HG03039 (cell line): ENCODE measurements around the gene SEZ6.

Source experiments
- ATAC-seq: cut with Tn5 transposase; IDR thresholded peaks from one replicate; pipeline ENCODE4 v1.9.1; 2021; ENCODE audit warnings: mild to moderate bottlenecking, moderate library complexity; ENCODE audit not compliant: unreplicated experiment

SEZ6 gene

GRCh38 chr17:28978356-28978964, 27.4 kb downstream of the SEZ6 start:
- ATAC-seq = no peak

GRCh38 chr17:28977659-28978355, 28.0 kb downstream of the SEZ6 start:
- ATAC-seq = no peak

GRCh38 chr17:28975646-28976045, 30.2 kb downstream of the SEZ6 start:
- no peak for ATAC-seq

DNA sequence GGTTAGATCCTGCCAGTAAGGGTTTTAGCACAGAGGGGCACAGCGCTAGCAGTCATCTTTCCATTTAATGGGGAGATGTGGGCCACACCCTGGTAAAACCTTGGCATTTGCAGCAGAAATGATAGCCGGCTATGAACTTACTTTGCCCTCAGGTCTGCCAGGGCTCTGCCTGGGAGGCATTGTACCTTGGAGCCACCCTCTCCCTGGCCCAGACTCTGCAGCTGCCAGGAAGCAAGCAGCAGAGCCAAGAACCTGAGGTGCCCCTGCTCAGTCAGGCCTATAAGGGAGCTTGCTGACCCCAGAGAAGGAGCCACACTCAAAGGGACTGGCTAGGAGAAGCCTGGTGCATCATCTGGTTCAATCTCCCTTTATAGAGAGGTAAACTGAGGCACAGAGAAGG, 30.8 kb downstream of the SEZ6 start:
- no peak for ATAC-seq

GRCh38 chr17:28974451-28974850, 31.4 kb downstream of the SEZ6 start:
- no peak for ATAC-seq

- ATAC-seq = no peak
Measured at GRCh38 chr17:28973425-28973824, 32.4 kb downstream of the SEZ6 start.

DNA sequence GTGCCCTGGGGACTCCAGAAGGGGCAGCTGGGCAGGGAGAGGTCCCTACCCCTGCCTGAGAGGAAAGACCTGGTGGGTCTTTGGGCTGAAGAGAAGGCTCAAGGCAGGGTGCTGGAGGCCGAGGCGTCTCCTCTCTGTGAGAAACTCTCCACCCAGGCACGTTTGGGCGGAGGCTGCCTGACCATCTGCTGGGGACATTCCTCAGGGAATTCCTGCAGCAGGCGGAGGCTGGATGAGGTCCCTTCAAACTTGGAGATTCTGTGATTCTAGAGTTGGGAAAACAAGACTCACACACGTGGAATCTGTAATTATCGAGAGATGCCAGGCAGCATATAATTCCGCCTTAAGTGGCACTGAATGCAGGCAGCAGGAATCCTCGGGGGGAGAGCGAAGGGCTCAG, 33.4 kb downstream of the SEZ6 start:
- ATAC-seq = no peak

DNA sequence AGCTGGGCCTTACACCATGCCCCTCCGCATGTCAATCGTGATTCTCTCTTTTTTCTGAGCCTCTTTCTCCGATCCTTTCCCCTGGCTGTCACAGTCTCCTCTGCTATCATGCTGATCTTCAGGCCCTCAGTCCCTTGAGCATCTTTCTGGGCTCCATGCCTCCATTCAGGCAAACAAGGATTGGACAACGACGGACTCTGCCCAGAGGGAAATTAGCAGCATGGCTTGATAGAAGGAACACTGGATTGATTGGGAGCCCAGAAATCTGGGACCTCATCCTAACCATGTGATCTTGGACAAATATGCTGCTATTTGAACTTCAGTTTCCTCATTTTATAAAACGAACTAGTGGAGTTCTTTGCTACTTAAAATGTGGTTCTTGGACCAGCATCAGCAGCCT, 35.0 kb downstream of the SEZ6 start:
- no peak for ATAC-seq

DNA sequence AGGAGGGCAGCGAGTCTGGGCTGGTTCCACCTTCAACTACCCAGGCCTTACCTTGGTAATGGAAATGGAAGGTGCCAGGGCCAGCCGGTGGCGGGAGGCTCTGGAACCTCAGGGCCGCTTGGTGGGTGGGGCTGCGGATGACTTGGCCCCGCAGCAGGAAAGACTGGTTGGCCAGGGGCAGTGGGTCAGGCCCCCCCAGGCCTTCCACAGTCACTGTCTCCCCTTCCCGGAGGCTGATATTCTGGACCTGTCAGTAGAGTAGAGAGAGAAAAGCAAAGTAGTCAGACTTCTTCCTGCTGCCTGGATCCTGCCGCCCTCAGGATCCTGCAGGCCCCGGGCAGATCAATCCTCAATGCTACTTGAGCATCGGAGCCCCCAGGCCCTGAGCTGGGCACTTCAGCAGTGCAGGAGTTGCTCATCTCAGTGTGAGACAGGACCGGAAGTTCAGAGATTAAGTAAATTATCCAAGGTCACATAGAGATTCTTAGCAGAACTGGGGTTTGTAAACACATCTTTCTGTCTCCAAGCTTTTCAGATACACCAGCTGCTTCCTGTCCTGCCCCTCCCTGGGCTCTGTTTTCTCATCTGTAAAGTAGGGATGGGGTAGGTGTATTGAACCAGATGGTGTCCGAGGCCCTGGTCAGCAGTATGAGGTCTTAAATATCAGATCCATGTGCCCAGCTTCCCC, 36.0 kb downstream of the SEZ6 start:
- no peak for ATAC-seq

GRCh38 chr17:28968914-28969295, 36.9 kb downstream of the SEZ6 start:
- no peak for ATAC-seq

DNA sequence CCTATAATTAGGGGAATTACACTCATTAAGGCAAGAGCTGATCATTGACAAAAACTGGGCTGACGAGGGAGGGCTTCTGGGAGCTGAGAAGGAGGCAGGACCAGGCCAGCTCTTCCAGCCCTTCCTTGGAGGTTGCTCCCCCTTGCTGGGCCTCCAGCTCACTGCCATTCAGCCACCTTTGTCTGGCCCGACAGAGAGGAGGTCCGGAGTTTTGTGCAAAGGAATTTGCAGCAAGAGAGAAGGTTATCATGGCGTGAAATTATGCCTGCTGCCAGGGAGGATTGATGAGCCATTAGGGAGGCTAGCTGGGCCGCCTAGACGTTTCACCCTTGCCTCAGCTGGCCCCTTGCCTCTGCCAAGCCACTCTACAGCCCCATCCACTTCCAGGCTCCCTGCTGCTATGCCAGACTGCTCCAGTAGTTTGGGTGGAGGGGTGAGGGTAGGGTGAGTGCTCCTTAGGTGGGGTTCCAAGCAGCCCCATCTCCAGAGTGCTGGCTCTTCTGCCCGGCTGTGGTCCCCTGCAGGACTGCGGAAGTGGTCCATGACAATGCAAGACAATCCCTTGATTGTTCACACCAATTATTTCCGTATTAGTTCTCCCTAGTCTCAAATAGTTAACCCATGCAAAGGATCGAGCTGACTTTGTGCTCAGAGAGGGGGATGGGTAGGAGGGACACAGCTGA, 37.5 kb downstream of the SEZ6 start:
- ATAC-seq = no peak

- no peak for ATAC-seq
Measured at GRCh38 chr17:28967221-28968135, 38.4 kb downstream of the SEZ6 start.

- no peak for ATAC-seq
Measured at GRCh38 chr17:28963841-28964240, 42.0 kb downstream of the SEZ6 start.

GRCh38 chr17:28963055-28963611, 42.7 kb downstream of the SEZ6 start:
- no peak for ATAC-seq

DNA sequence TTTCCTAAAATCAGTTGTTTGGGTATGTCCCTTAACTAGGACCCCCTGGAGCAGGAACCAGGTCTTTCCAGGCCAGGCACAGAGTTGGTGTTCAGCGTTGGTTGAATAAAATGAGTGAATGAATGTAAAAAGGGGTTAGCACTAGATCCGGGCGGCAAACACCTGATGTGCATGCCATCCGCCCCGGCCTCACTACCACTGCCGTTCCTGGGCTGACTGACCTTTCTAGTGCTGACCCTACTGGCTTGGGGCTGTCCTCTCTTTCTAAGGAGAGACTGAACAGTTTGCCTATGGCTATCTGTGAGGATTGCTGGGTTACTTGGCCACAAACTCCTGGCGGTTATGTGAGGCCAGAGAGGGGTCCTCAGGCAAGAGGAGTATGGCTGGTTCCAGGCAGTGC, 44.4 kb downstream of the SEZ6 start:
- ATAC-seq = no peak

DNA sequence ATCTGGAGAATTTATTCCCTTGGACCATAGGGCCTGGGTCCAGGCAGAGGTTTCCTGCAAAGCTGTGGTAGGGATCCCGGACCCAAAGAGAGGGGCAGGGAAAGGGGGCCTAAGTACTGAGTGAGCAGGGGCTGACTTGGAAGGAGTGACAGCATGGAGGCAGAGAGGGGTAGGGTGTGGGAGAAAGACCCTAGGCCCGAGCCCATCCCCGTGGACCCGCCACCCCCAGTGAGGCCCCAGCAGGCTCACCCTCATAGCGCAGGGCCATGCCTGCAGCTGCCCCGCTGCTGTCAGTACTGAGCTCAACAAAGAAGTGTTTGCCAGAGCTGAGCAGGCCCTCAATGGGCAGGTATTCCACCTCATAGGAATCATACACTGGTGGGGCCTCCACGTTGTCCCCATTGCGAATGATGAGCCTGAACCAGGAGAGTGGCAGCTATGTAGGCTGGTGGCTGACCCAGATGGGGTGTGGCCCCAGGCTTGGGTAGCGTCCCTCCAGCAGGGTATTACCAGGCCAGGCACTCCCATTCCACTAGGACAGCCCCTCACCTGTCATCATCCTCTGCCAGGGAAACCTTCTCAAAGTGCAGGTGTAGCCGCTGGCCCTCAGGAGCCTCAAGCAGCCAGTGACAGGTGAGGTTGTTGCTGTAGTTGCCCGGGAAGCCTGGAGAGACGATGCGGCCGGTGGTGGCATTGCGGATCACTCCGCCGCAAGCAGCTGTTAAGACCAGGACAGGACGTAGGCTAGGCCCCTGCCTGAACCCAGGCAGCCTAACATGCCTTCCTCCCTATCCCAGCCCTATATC, 45.4 kb downstream of the SEZ6 start:
- ATAC-seq = no peak

DNA sequence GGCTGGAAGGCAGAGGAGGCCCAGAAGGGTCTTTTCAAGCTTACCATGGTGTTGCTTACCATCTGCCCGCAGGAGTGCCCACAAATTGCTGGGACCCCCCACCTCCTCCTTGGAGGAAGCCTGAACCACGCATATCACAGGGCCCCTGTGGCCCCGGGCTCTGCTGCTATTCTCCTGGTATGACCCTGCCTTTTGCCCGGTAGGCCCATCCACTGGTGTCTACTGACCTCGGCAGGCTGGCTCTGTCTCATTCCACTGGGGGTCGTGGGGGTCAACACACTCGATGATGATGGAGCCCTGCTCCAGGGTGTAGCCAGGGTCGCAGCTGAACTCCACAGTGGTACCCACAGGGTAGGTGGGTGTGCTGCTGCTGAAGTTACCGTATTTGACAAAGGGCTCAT, 46.4 kb downstream of the SEZ6 start:
- no peak for ATAC-seq

- no peak for ATAC-seq
Measured at GRCh38 chr17:28958820-28959455, 46.9 kb downstream of the SEZ6 start.

DNA sequence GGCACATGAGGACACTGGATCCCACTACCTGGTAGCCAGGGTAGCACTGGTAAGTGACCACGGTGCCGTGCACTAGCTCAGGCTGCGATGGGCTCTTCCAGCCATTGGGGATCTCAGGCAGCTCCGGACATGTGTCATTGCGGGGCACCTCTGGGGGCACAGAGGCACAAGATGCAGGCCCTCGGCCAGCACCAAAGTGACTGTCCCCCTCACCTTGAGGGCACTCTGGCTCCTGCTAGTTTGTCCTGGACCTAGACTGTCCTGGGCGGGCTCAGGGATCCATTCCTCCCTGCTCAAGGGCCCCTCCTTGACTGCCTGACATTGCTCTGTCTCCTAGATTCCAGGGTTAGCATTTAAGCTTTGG, 47.9 kb downstream of the SEZ6 start:
- ATAC-seq = no peak
